HepG2 (cell line): Measurements from ENCODE around the gene CEP68. TPM values are rescaled to one million over a fixed set of nuclear protein-coding genes. Genes with fewer than 3 reads are reported as not detected.

ENCODE experiments used
- CENPT ChIP-seq: sonication (generic); formaldehyde crosslinking; IDR thresholded peaks from 2 replicates; pipeline ENCODE4 v1.8.0; 2022; ENCODE audit warnings: low read depth, mild to moderate bottlenecking, moderate library complexity, missing genetic modification reagents
- ETV5 ChIP-seq: IDR thresholded peaks from 2 replicates; pipeline ENCODE4 v1.6.1; 2018; ENCODE audit warnings: missing biosample characterization, missing genetic modification reagents, inconsistent platforms, borderline replicate concordance
- GPN1 ChIP-seq: sonication (generic); formaldehyde crosslinking; IDR thresholded peaks from 2 replicates; pipeline ENCODE4 v1.5.1; 2020; ENCODE audit warnings: missing genetic modification reagents, borderline replicate concordance
- HNF1A ChIP-seq, 2 experiments: sonication (generic) in 1 of 2; formaldehyde crosslinking in 1 of 2; IDR thresholded peaks; 2 replicates each; pipeline versions ENCODE4 v1.4.0 to v1.6.1; 2016 to 2020; ENCODE audit warnings: borderline replicate concordance in 1 of 2, low read depth in 1 of 2, mild to moderate bottlenecking in 1 of 2, missing genetic modification reagents in 1 of 2
- IRX3 ChIP-seq: sonication (generic); formaldehyde crosslinking; IDR thresholded peaks from 2 replicates; pipeline ENCODE4 v1.8.1; 2023; ENCODE audit warnings: mild to moderate bottlenecking, low read depth, missing genetic modification reagents, borderline replicate concordance
- MAX ChIP-seq: IDR thresholded peaks from 2 replicates; pipeline ENCODE4 v1.6.1; 2012; ENCODE audit warnings: inconsistent platforms
- MBNL3 ChIP-seq: fragments of 250-450 bp; sonication (Bioruptor Pico); conservative IDR thresholded peaks from 2 replicates; pipeline ENCODE4 v1.8.0; 2022; ENCODE audit warnings: mild to moderate bottlenecking, inconsistent platforms
- NCOA2 ChIP-seq: sonication (generic); formaldehyde crosslinking; IDR thresholded peaks from 2 replicates; pipeline ENCODE4 v1.8.0; 2022; ENCODE audit warnings: inconsistent platforms
- SIX4 ChIP-seq: sonication (generic); formaldehyde crosslinking; IDR thresholded peaks from 2 replicates; pipeline ENCODE4 v1.4.0; 2020; ENCODE audit warnings: missing genetic modification reagents
- TBX3 ChIP-seq: fragments of 450-650 bp; IDR thresholded peaks from 2 replicates; pipeline ENCODE4 v1.6.1; 2017; ENCODE audit warnings: antibody characterized with exemption, mild to moderate bottlenecking, inconsistent platforms, borderline replicate concordance
- YEATS2 ChIP-seq: sonication (generic); formaldehyde crosslinking; IDR thresholded peaks from 2 replicates; pipeline ENCODE4 v1.4.0; 2020; ENCODE audit warnings: missing genetic modification reagents, borderline replicate concordance
- ZFP37 ChIP-seq: sonication (generic); formaldehyde crosslinking; IDR thresholded peaks from 2 replicates; pipeline ENCODE4 v1.4.0; 2020; ENCODE audit warnings: missing genetic modification reagents, borderline replicate concordance
- ZFP90 ChIP-seq: sonication (generic); formaldehyde crosslinking; IDR thresholded peaks from 2 replicates; pipeline ENCODE4 v1.8.0; 2022; ENCODE audit warnings: missing genetic modification reagents, mild to moderate bottlenecking, inconsistent platforms, borderline replicate concordance
- ZNF225 ChIP-seq: sonication (generic); formaldehyde crosslinking; IDR thresholded peaks from 2 replicates; pipeline ENCODE4 v1.4.0; 2020; ENCODE audit warnings: mild to moderate bottlenecking, missing genetic modification reagents
- ZNF564 ChIP-seq: sonication (generic); formaldehyde crosslinking; IDR thresholded peaks from 2 replicates; pipeline ENCODE4 v1.8.1; 2023; ENCODE audit warnings: mild to moderate bottlenecking, missing genetic modification reagents
- ZNF652 ChIP-seq: IDR thresholded peaks from 2 replicates; pipeline ENCODE4 v1.6.1; 2016; ENCODE audit warnings: low read depth, borderline replicate concordance
- ZNF674 ChIP-seq: sonication (generic); formaldehyde crosslinking; IDR thresholded peaks from 2 replicates; pipeline ENCODE4 v1.5.0; 2020; ENCODE audit warnings: low read depth, mild to moderate bottlenecking, missing genetic modification reagents
- ZNF780A ChIP-seq: sonication (generic); formaldehyde crosslinking; IDR thresholded peaks from 2 replicates; pipeline ENCODE4 v1.8.0; 2022; ENCODE audit warnings: mild to moderate bottlenecking, missing genetic modification reagents, moderate library complexity
- ZNF850 ChIP-seq: sonication (generic); formaldehyde crosslinking; conservative IDR thresholded peaks from 2 replicates; pipeline ENCODE4 v1.9.0; 2021; ENCODE audit warnings: mild to moderate bottlenecking, missing genetic modification reagents
- polyA plus RNA-seq, 8 experiments: library from polyadenylated mRNA; depleted of rRNA in 3 of 8; stranded (reverse) in 7 of 8; unstranded in 1 of 8; fragments of >200 nt; fragmentation: Illumina TruSeq in 4 of 8; extraction: Trizol in 4 of 8; gene quantifications; 2 replicates each; pipeline versions ENCODE4 v1.2.1 to v1.2.3, GENCODE V29; 2011 to 2016; ENCODE audit warnings: low read depth in 4 of 8, missing spikeins in 1 of 8, mixed read lengths in 1 of 8; ENCODE audit not compliant: insufficient read depth in 1 of 8
- total RNA-seq, 5 experiments: library from RNA; depleted of rRNA; stranded (reverse); fragments of >200 nt; fragmentation: Illumina TruSeq; extraction: Trizol; gene quantifications; 2 replicates each; pipeline ENCODE4 v1.2.3, GENCODE V29; 2016; ENCODE audit warnings: low read depth in 1 of 5
- TF ChIP-seq, protein P1 (sequence below): sonication (generic); formaldehyde crosslinking; conservative IDR thresholded peaks from 2 replicates; pipeline ENCODE4 v1.8.1; 2023; ENCODE audit warnings: missing genetic modification reagents
- TF ChIP-seq, protein P2 (sequence below): sonication (generic); formaldehyde crosslinking; IDR thresholded peaks from 2 replicates; pipeline ENCODE4 v1.9.0; 2022; ENCODE audit warnings: low read depth, missing genetic modification reagents

CEP68 gene
- total and polyA plus RNA-seq, 2 of the 13 experiments (the other 11 are each of a cell fraction or from before 2014, with no cell fraction given): 5.7 to 9.3 TPM

- TF ChIP-seq, protein P1, sequence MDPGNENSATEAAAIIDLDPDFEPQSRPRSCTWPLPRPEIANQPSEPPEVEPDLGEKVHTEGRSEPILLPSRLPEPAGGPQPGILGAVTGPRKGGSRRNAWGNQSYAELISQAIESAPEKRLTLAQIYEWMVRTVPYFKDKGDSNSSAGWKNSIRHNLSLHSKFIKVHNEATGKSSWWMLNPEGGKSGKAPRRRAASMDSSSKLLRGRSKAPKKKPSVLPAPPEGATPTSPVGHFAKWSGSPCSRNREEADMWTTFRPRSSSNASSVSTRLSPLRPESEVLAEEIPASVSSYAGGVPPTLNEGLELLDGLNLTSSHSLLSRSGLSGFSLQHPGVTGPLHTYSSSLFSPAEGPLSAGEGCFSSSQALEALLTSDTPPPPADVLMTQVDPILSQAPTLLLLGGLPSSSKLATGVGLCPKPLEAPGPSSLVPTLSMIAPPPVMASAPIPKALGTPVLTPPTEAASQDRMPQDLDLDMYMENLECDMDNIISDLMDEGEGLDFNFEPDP (CRISPR knock-in tag): no peak
- TF ChIP-seq MBNL3 (no peak), ETV5 (peak; percentile 50; the same call in 1 of the 2 replicates), ZNF564 (CRISPR knock-in tag) (peak; percentile 97), YEATS2 (CRISPR knock-in tag) (no peak; the same call in 1 of the 2 replicates), TBX3 (no peak), ZNF780A (peak; percentile 78), ZNF850 (CRISPR knock-in tag) (no peak), HNF1A (IDR thresholded peaks at IDR 0.05; ENCODE audit: low read depth) (no peak), HNF1A (CRISPR knock-in tag; IDR thresholded peaks at IDR 0.05; ENCODE audit: borderline replicate concordance) (peak; percentile 70; the same call in 1 of the 2 replicates), NCOA2 (CRISPR knock-in tag) (peak; percentile 50), ZNF674 (CRISPR knock-in tag) (peak; percentile 42; the same call in 1 of the 2 replicates), SIX4 (CRISPR knock-in tag) (peak; percentile 13; the same call in 1 of the 2 replicates), ZFP90 (CRISPR knock-in tag) (peak; percentile 91; the same call in 1 of the 2 replicates), ZFP37 (CRISPR knock-in tag) (no peak), MAX (peak; percentile 93), GPN1 (0 out of 2 replicates have a peak, but pooled peaks have one; percentile 15), CENPT (CRISPR knock-in tag) (no peak), IRX3 (CRISPR knock-in tag) (peak; percentile 77; the same call in 1 of the 2 replicates), ZNF225 (CRISPR knock-in tag) (0 out of 2 replicates have a peak, but pooled peaks have one; percentile 68), ZNF652 (CRISPR knock-in tag) (no peak)
- TF ChIP-seq, protein P2, sequence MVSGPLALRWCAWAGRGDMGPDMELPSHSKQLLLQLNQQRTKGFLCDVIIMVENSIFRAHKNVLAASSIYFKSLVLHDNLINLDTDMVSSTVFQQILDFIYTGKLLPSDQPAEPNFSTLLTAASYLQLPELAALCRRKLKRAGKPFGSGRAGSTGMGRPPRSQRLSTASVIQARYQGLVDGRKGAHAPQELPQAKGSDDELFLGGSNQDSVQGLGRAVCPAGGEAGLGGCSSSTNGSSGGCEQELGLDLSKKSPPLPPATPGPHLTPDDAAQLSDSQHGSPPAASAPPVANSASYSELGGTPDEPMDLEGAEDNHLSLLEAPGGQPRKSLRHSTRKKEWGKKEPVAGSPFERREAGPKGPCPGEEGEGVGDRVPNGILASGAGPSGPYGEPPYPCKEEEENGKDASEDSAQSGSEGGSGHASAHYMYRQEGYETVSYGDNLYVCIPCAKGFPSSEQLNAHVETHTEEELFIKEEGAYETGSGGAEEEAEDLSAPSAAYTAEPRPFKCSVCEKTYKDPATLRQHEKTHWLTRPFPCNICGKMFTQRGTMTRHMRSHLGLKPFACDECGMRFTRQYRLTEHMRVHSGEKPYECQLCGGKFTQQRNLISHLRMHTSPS (CRISPR knock-in tag): no peak
Observed at GRCh38 chr2:65056215-65057053, at the start of gene CEP68 (continued).
